Astrocyte (in vitro differentiated cells and primary cell): ENCODE data around the gene ATXN1. TPM values are rescaled to one million over a fixed set of nuclear protein-coding genes. Genes with fewer than 3 reads are reported as not detected.

ENCODE experiments used
- DNase-seq: peaks from one replicate; pipeline ENCODE4 v3.0.0-alpha.2; 2010; ENCODE audit warnings: low read depth
- FAIRE-seq: peaks from 2 replicates; lab custom pipeline; 2011; peaks lifted over from hg19 to GRCh38; lab: Jason Lieb, UNC
- H2AFZ ChIP-seq: 2 replicates; pipeline ENCODE4 v1.6.0; 2012; ENCODE audit warnings: low read depth, low read length, inconsistent platforms
- H3K27ac ChIP-seq: 2 replicates; pipeline ENCODE4 v1.5.1; 2011; ENCODE audit warnings: low read depth, low read length, inconsistent platforms
- H3K27me3 ChIP-seq: 2 replicates; pipeline ENCODE4 v1.6.0; 2011; ENCODE audit warnings: low read length, inconsistent platforms; ENCODE audit not compliant: insufficient read depth
- H3K36me3 ChIP-seq: 2 replicates; pipeline ENCODE4 v1.5.1; 2011; ENCODE audit warnings: low read length, inconsistent platforms; ENCODE audit not compliant: insufficient read depth
- H3K4me1 ChIP-seq: 2 replicates; pipeline ENCODE4 v1.5.1; 2011; ENCODE audit warnings: low read length, inconsistent platforms; ENCODE audit not compliant: insufficient read depth
- H3K4me2 ChIP-seq: 2 replicates; pipeline ENCODE4 v1.6.0; 2012; ENCODE audit warnings: low read length, inconsistent platforms
- H3K4me3 ChIP-seq: 2 replicates; pipeline ENCODE4 v1.5.1; 2011; ENCODE audit warnings: low read depth, mild to moderate bottlenecking, low read length, inconsistent platforms; ENCODE audit not compliant: insufficient read depth
- H3K79me2 ChIP-seq: 2 replicates; pipeline ENCODE4 v1.6.0; 2012; ENCODE audit warnings: mild to moderate bottlenecking, low read length, inconsistent platforms; ENCODE audit not compliant: insufficient read depth
- H3K9ac ChIP-seq: 2 replicates; pipeline ENCODE4 v1.6.0; 2012; ENCODE audit warnings: mild to moderate bottlenecking, low read length, inconsistent platforms
- H3K9me3 ChIP-seq: 2 replicates; pipeline ENCODE4 v1.5.1; 2012; ENCODE audit warnings: low read depth, mild to moderate bottlenecking, low read length, inconsistent platforms; ENCODE audit not compliant: insufficient read depth
- H4K20me1 ChIP-seq: 2 replicates; pipeline ENCODE4 v1.6.0; 2012; ENCODE audit warnings: low read length, inconsistent platforms; ENCODE audit not compliant: insufficient read depth
- H3K27ac Mint-ChIP-seq: one replicate; pipeline ENCODE4 v1.8.0; 2021; ENCODE audit warnings: mild to moderate bottlenecking, mixed read lengths; ENCODE audit not compliant: unreplicated experiment
- H3K27me3 Mint-ChIP-seq: one replicate; pipeline ENCODE4 v1.8.0; 2021; ENCODE audit warnings: low read depth, mixed read lengths; ENCODE audit not compliant: unreplicated experiment
- H3K36me3 Mint-ChIP-seq: one replicate; pipeline ENCODE4 v1.8.0; 2021; ENCODE audit warnings: low read depth, mixed read lengths; ENCODE audit not compliant: unreplicated experiment
- H3K4me1 Mint-ChIP-seq: one replicate; pipeline ENCODE4 v1.8.0; 2021; ENCODE audit warnings: low read depth, mixed read lengths; ENCODE audit not compliant: unreplicated experiment
- H3K4me3 Mint-ChIP-seq: one replicate; pipeline ENCODE4 v1.8.0; 2021; ENCODE audit warnings: mild to moderate bottlenecking, moderate library complexity, mixed read lengths; ENCODE audit not compliant: unreplicated experiment
- H3K9me3 Mint-ChIP-seq: one replicate; pipeline ENCODE4 v1.8.0; 2021; ENCODE audit warnings: mild to moderate bottlenecking, mixed read lengths; ENCODE audit not compliant: unreplicated experiment
- EZH2 ChIP-seq: IDR thresholded peaks from 2 replicates; pipeline ENCODE4 v1.6.1; 2012; ENCODE audit warnings: mild to moderate bottlenecking, low read length, inconsistent platforms; ENCODE audit not compliant: insufficient read depth
- total RNA-seq: library from RNA; stranded (reverse); gene quantifications from 2 replicates; pipeline ENCODE4 v1.2.1, GENCODE V29; 2021
- TF ChIP-seq, protein P1 (sequence below): IDR thresholded peaks from 2 replicates; pipeline ENCODE4 v1.5.1; 2011; ENCODE audit warnings: low read depth, mild to moderate bottlenecking, inconsistent platforms, low read length, moderate library complexity; ENCODE audit not compliant: insufficient read depth

ATXN1 gene
- total RNA-seq, 1 donor from 2014 or later, result 70.9 TPM

DNA sequence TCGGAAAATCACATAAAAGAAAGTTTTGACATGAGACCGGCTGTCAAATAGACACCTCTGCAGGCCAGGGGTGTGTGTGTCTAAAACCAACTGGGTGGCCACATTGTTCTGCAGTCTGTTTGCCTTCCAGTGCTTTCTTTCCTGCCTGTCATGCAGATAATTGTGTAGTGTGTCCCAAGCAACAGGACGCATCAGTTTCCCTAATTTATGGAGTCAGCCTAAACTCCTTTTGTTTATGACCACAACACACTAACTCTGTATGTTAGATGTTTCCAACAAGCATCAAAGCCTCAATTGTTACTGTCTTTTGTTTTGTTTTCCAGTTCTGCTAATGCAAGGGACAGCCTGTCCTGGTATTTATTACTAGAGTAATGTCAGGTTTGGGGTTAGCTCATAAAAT lies 205.7 kb downstream of the ATXN1 start:
- TF ChIP-seq EZH2, result no peak
- TF ChIP-seq, protein P1, sequence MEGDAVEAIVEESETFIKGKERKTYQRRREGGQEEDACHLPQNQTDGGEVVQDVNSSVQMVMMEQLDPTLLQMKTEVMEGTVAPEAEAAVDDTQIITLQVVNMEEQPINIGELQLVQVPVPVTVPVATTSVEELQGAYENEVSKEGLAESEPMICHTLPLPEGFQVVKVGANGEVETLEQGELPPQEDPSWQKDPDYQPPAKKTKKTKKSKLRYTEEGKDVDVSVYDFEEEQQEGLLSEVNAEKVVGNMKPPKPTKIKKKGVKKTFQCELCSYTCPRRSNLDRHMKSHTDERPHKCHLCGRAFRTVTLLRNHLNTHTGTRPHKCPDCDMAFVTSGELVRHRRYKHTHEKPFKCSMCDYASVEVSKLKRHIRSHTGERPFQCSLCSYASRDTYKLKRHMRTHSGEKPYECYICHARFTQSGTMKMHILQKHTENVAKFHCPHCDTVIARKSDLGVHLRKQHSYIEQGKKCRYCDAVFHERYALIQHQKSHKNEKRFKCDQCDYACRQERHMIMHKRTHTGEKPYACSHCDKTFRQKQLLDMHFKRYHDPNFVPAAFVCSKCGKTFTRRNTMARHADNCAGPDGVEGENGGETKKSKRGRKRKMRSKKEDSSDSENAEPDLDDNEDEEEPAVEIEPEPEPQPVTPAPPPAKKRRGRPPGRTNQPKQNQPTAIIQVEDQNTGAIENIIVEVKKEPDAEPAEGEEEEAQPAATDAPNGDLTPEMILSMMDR, result no peak
- Mint-ChIP-seq H3K27me3 (no peaks in the 10 kb centered on the region), H3K27ac (no peak overlapping the region), H3K9me3 (peaks cover 4% of the 10 kb centered on the region), H3K4me3 (no peak overlapping the region), H3K4me1 (peaks cover 10% of the 10 kb centered on the region), H3K36me3 (peaks cover 19% of the 10 kb centered on the region)
- FAIRE-seq (no peak), DNase-seq (no peak)
- Histone ChIP-seq H3K36me3 (peaks cover 3% of the 10 kb centered on the region), H3K4me2 (no peak overlapping the region), H4K20me1 (peaks cover 11% of the 10 kb centered on the region), H2AFZ (no peak overlapping the region), H3K27ac (no peak overlapping the region), H3K27me3 (no peaks in the 10 kb centered on the region), H3K4me3 (no peak overlapping the region), H3K9ac (no peak overlapping the region), H3K79me2 (peaks cover 7% of the 10 kb centered on the region), H3K4me1 (peaks cover 5% of the 10 kb centered on the region), H3K9me3 (no peaks in the 10 kb centered on the region)

DNA sequence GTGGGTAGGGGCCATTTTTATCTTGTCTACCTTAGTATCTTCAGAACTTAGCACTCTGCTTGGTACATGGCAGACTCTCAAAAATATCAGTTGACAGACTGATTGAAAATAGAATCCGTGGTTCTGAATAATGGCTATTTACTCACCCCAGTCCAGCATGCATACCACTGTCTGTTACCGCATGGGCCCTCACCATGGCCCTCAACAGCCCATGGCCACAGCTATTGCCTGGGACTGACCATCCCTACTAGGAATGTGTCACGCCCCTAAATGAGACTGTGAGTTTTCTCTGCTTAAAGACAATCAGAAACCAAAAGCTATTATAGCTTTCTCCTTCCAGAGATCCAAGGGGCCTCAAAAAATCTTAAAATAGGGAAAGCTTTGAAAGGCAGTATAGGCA lies 207.7 kb downstream of the ATXN1 start:
- DNase-seq, result no peak
- Histone ChIP-seq H3K9ac (no peak overlapping the region), H2AFZ (no peak overlapping the region), H3K27me3 (no peaks in the 10 kb centered on the region), H3K27ac (no peak overlapping the region), H3K36me3 (peaks cover 3% of the 10 kb centered on the region), H3K9me3 (no peaks in the 10 kb centered on the region), H4K20me1 (peaks cover 15% of the 10 kb centered on the region), H3K4me1 (no peaks in the 10 kb centered on the region), H3K4me2 (no peak overlapping the region), H3K4me3 (no peak overlapping the region), H3K79me2 (peaks cover 7% of the 10 kb centered on the region)
- Mint-ChIP-seq H3K36me3 (peaks cover 21% of the 10 kb centered on the region), H3K27me3 (no peaks in the 10 kb centered on the region), H3K4me1 (peaks cover 5% of the 10 kb centered on the region), H3K27ac (no peak overlapping the region), H3K4me3 (no peak overlapping the region), H3K9me3 (peaks cover 4% of the 10 kb centered on the region)
- TF ChIP-seq, protein P1, result no peak
- no peak for TF ChIP-seq EZH2
- no peak for FAIRE-seq

DNA sequence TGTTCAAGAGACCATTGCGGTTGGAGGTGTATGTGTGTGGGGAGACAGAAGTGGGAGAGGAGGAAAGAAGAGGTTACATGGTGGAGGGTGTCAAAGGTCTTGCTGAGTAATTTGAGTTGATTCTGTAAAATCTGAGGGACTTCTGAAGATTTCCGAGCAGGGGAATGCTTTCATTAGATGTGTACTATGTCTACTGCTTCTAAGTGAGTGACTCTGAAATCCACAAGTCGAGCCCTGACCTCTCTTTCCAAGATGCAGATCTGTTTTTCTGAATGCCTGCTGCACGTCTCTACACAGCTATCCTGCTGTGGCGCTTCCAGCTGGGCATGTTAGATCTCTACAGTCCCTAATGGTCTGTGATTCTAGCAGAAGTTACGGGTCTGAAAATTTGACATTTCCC lies 209.8 kb downstream of the ATXN1 start:
- FAIRE-seq, result no peak
- peaks cover 19% of the 10 kb centered on the region for H4K20me1 ChIP-seq
- peaks cover 21% of the 10 kb centered on the region for H3K36me3 Mint-ChIP-seq

More for the DNA sequence above, 209.8 kb downstream of the ATXN1 start:
- Mint-ChIP-seq H3K4me1 (peaks cover 11% of the 10 kb centered on the region), H3K9me3 (peaks cover 4% of the 10 kb centered on the region), H3K27ac (no peak overlapping the region), H3K4me3 (no peak overlapping the region), H3K27me3 (no peaks in the 10 kb centered on the region)
- Histone ChIP-seq H2AFZ (no peak overlapping the region), H3K4me2 (no peak overlapping the region), H3K4me3 (no peak overlapping the region), H3K79me2 (peaks cover 7% of the 10 kb centered on the region), H3K4me1 (peaks cover 8% of the 10 kb centered on the region), H3K9ac (no peak overlapping the region), H3K36me3 (peaks cover 2% of the 10 kb centered on the region), H3K27me3 (no peaks in the 10 kb centered on the region), H3K9me3 (no peaks in the 10 kb centered on the region), H3K27ac (no peak overlapping the region)
- no peak for DNase-seq
- TF ChIP-seq EZH2, result no peak
- TF ChIP-seq, protein P1, result no peak
